Gastrocnemius medialis (tissue), 4 donors: ENCODE results near the gene ORAI1. TPM values are rescaled to one million over a fixed set of nuclear protein-coding genes. Genes with fewer than 3 reads are reported as not detected.

ENCODE experiments used
- ATAC-seq, 2 donors: fragments of 150-250 bp; one replicate each; pipeline ENCODE4 v1.9.1; 2016
- DNase-seq, 2 donors: peaks; one replicate each; pipeline ENCODE4 v3.0.0-alpha.2; 2019
- H3K27ac ChIP-seq, 4 donors: fragments of 200-600 bp; sonication (generic); 1 replicate in 1 of 4; 2 replicates in 3 of 4; pipeline ENCODE4 v1.5.1; 2016 to 2018; ENCODE audit warnings: mild to moderate bottlenecking in 2 of 4, moderate library complexity in 1 of 4
- H3K27me3 ChIP-seq, 3 donors: fragments of 200-600 bp; sonication (generic) in 2 of 3; 1 replicate in 1 of 3; 2 replicates in 2 of 3; pipeline versions ENCODE4 v1.5.1 to v1.6.0; 2016 to 2019; ENCODE audit warnings: mild to moderate bottlenecking in 1 of 3, moderate library complexity in 1 of 3
- H3K36me3 ChIP-seq, 2 donors: fragments of 200-600 bp; sonication (generic) in 1 of 2; one replicate each; pipeline ENCODE4 v1.5.1; 2017 to 2018
- H3K4me1 ChIP-seq, 2 donors: fragments of 200-600 bp; sonication (generic) in 1 of 2; one replicate each; pipeline ENCODE4 v1.5.1; 2016 to 2017; ENCODE audit warnings: mild to moderate bottlenecking in 2 of 2
- H3K4me3 ChIP-seq, 4 donors: fragments of 200-600 bp; sonication (generic) in 3 of 4; 1 replicate in 1 of 4; 2 replicates in 3 of 4; pipeline ENCODE4 v1.5.1; 2016 to 2019; ENCODE audit warnings: mild to moderate bottlenecking in 2 of 4
- H3K9me3 ChIP-seq, 3 donors: fragments of 200-600 bp; sonication (generic) in 2 of 3; 1 replicate in 1 of 3; 2 replicates in 2 of 3; pipeline ENCODE4 v1.5.1; 2016 to 2019
- CTCF ChIP-seq, 5 experiments: fragments of 450-650 bp in 3 of 5; fragments of 200-600 bp in 2 of 5; sonication (generic) in 2 of 5; IDR thresholded peaks in 4 of 5; conservative IDR thresholded peaks in 1 of 5; 1 replicate in 4 of 5; 2 replicates in 1 of 5; pipeline ENCODE4 v1.5.1; 2016 to 2019; ENCODE audit warnings: antibody characterized with exemption in 5 of 5, mild to moderate bottlenecking in 3 of 5, moderate library complexity in 3 of 5
- POLR2A ChIP-seq, 2 donors: fragments of 450-650 bp; IDR thresholded peaks; one replicate each; pipeline ENCODE4 v1.6.1; 2017; ENCODE audit warnings: antibody characterized with exemption in 2 of 2, mild to moderate bottlenecking in 2 of 2, moderate library complexity in 2 of 2
- in situ Hi-C, 4 donors: fragments of 200-750 bp; cut with MboI; loops; one replicate each; pipeline versions ENCODE4 v1.15.0 to v1.8.0; 2017; ENCODE audit warnings: low sequenced_read_pairs in 4 of 4
- intact Hi-C: fragments of 100-400 bp; cut with DNase I; formaldehyde crosslinking; loops from one replicate; pipeline ENCODE4 v1.15.1; 2023; ENCODE audit warnings: low total_unique reads
- total RNA-seq, 4 donors: library from RNA; depleted of rRNA; stranded (reverse); fragments of >200 nt; gene quantifications; one replicate each; pipeline versions ENCODE4 v1.1.0 to v1.2.3, GENCODE V29; 2016

ORAI1 gene
- total RNA-seq, 4 donors from 2014 or later, result 9.9 to 29.0 (median 16.4) TPM

GRCh38 chr12:121648458-121649028 is 22.2 kb downstream of the ORAI1 start:
- Histone ChIP-seq H3K27ac (no peak overlapping the region), H3K9me3 (no peaks in the 10 kb centered on the region), H3K36me3 (no peaks in the 10 kb centered on the region), H3K4me3 (no peak overlapping the region), H3K4me1 (no peaks in the 10 kb centered on the region), H3K27me3 (no peaks in the 10 kb centered on the region)
- DNase-seq, result no peak
- intact Hi-C loops (no loop called here), in situ Hi-C loops (no loop called here)
- ATAC-seq, result no peak
- no peak for TF ChIP-seq POLR2A (IDR thresholded peaks at IDR 0.05)
- no peak for TF ChIP-seq CTCF (IDR thresholded peaks at IDR 0.05 in 4 of 5, conservative IDR thresholded peaks at IDR 0.05 in 1 of 5)

- no peak overlapping the region for H3K27ac ChIP-seq
- no peaks in the 10 kb centered on the region for H3K4me1 ChIP-seq
- no peaks in the 10 kb centered on the region for H3K27me3 ChIP-seq
- intact Hi-C loops (no loop called here), in situ Hi-C loops (no loop called here)
- H3K9me3 ChIP-seq, result no peaks in the 10 kb centered on the region
- H3K4me3 ChIP-seq, result no peak overlapping the region
- DNase-seq (no peak), ATAC-seq (no peak)
- H3K36me3 ChIP-seq, result no peaks in the 10 kb centered on the region
- TF ChIP-seq POLR2A (IDR thresholded peaks at IDR 0.05) (no peak), CTCF (IDR thresholded peaks at IDR 0.05 in 4 of 5, conservative IDR thresholded peaks at IDR 0.05 in 1 of 5) (no peak)
These were observed 23.0 kb downstream of the ORAI1 start for GRCh38 chr12:121649322-121649721.

- TF ChIP-seq CTCF (IDR thresholded peaks at IDR 0.05 in 4 of 5, conservative IDR thresholded peaks at IDR 0.05 in 1 of 5) (no peak), POLR2A (IDR thresholded peaks at IDR 0.05) (no peak)
- Histone ChIP-seq H3K4me1 (no peaks in the 10 kb centered on the region), H3K9me3 (no peaks in the 10 kb centered on the region), H3K27ac (no peak overlapping the region), H3K4me3 (no peak overlapping the region), H3K36me3 (no peaks in the 10 kb centered on the region), H3K27me3 (no peaks in the 10 kb centered on the region)
- intact Hi-C loops, result no loop called here
- in situ Hi-C loops, result no loop called here
- no peak for ATAC-seq
- DNase-seq, result no peak
These were observed 23.6 kb downstream of the ORAI1 start for GRCh38 chr12:121649819-121650353.

GRCh38 chr12:121651320-121651719 is 25.0 kb downstream of the ORAI1 start:
- TF ChIP-seq POLR2A (IDR thresholded peaks at IDR 0.05), result no peak
- no peak for TF ChIP-seq CTCF (IDR thresholded peaks at IDR 0.05 in 4 of 5, conservative IDR thresholded peaks at IDR 0.05 in 1 of 5)
- no peaks in the 10 kb centered on the region for H3K36me3 ChIP-seq
- ATAC-seq (no peak), DNase-seq (no peak)
- no peaks in the 10 kb centered on the region for H3K9me3 ChIP-seq
- no peaks in the 10 kb centered on the region for H3K27me3 ChIP-seq
- intact Hi-C loops (no loop called here), in situ Hi-C loops (no loop called here)
- no peak overlapping the region for H3K27ac ChIP-seq
- H3K4me3 ChIP-seq, result no peak overlapping the region
- H3K4me1 ChIP-seq, result no peaks in the 10 kb centered on the region
